ENCODE results near the gene DKC1. TPM values are rescaled to one million over a fixed set of nuclear protein-coding genes. Genes with fewer than 3 reads are reported as not detected.

The DKC1 gene
- total and polyA plus RNA-seq, 2 donors from 2014 or later: 21.7 to 35.7 TPM

DNA sequence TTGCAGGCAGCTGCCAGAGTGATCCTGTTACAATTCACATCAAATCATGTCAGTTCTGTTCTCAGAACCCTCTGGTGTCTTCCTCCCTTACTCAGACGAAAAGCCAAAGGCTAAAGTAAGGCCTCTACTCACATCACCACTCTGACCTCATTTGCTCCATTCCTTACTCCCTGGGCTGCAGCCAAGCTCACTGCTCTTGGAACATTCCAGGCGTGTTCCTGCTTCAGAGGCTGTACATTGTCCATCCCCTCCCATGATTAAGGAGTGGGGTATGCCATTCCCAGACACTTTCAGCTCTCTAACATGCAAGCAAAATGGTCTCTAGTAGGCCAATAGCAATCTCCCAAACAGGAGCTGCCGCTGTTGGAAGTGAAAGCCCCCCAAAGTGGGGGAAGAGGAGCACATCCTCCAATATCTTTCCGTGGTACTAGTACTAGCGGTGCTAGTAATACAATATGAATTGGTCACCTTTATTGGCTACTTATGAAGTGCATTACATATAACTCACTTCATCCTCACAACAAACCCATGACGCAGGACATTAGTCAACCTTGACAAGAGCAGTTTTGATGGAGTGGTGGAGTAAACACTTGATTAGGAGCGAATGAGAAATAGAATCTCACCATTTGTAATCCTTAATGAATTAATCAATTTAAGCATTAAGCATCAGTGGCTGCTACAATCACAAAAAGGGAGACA lies 26.8 kb upstream of the DKC1 start:
- H3K27ac ChIP-seq (ENCODE audit: low read depth in 2 of 2, low read length in 2 of 2): peak overlapping the region; percentile 43 to 89
- no peaks in the 10 kb centered on the region for H3K27me3 ChIP-seq (ENCODE audit: control insufficient read depth, insufficient read depth, low read length)
- intact Hi-C loops (cut with DNase I): no loop called here
- FAIRE-seq (no peak), DNase-seq (peak in 2 of 5 donors; percentile 15 to 66)
- TF ChIP-seq, protein P1, sequence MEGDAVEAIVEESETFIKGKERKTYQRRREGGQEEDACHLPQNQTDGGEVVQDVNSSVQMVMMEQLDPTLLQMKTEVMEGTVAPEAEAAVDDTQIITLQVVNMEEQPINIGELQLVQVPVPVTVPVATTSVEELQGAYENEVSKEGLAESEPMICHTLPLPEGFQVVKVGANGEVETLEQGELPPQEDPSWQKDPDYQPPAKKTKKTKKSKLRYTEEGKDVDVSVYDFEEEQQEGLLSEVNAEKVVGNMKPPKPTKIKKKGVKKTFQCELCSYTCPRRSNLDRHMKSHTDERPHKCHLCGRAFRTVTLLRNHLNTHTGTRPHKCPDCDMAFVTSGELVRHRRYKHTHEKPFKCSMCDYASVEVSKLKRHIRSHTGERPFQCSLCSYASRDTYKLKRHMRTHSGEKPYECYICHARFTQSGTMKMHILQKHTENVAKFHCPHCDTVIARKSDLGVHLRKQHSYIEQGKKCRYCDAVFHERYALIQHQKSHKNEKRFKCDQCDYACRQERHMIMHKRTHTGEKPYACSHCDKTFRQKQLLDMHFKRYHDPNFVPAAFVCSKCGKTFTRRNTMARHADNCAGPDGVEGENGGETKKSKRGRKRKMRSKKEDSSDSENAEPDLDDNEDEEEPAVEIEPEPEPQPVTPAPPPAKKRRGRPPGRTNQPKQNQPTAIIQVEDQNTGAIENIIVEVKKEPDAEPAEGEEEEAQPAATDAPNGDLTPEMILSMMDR (IDR thresholded peaks at IDR 0.05; ENCODE audit: borderline replicate concordance, extremely low read depth, insufficient read depth): no peak
- no peaks in the 10 kb centered on the region for H3K36me3 ChIP-seq (ENCODE audit: control insufficient read depth in 2 of 3, insufficient read depth in 3 of 3, low read length in 3 of 3)
- peaks cover 0 to 12% (median 10%) of the 10 kb centered on the region in 3 donors for H3K4me1 ChIP-seq (ENCODE audit: control insufficient read depth in 2 of 3, insufficient read depth in 2 of 3, low read depth in 1 of 3, low read length in 3 of 3)
- H3K9ac ChIP-seq (ENCODE audit: low read length in 3 of 3): no peak overlapping the region
- H3K4me3 ChIP-seq (ENCODE audit: low read length in 3 of 3): no peak overlapping the region
- no peaks in the 10 kb centered on the region for H3K9me3 ChIP-seq (ENCODE audit: control insufficient read depth in 2 of 3, insufficient read depth in 1 of 3, low read length in 3 of 3)

DNA sequence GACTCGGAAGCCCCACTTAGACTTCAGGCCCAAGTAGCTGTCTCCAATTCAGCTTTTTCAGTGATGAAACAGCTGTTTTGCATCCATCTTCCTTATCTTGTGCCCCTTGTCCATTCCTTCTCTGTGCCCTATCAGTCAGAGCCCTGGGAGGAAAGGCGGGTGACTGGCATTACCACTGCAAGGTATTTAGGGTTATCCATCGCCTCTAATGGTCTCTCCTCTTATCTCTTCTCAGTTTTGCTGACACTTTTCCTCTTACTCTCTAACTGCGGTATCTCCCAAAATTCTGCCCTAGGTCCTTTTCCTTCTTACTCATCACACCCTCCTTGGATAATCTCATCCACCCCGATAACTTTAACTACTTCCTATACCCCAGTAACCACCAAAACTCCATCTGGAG lies 25.5 kb upstream of the DKC1 start:
- Histone ChIP-seq H3K27ac (ENCODE audit: low read depth in 2 of 2, low read length in 2 of 2) (no peak overlapping the region), H3K4me1 (ENCODE audit: control insufficient read depth in 2 of 3, insufficient read depth in 2 of 3, low read depth in 1 of 3, low read length in 3 of 3) (peaks cover 0 to 11% (median 3%) of the 10 kb centered on the region in 3 donors), H3K36me3 (ENCODE audit: control insufficient read depth in 2 of 3, insufficient read depth in 3 of 3, low read length in 3 of 3) (no peaks in the 10 kb centered on the region), H3K9ac (ENCODE audit: low read length in 3 of 3) (no peak overlapping the region), H3K4me3 (ENCODE audit: low read length in 3 of 3) (no peak overlapping the region), H3K27me3 (ENCODE audit: control insufficient read depth, insufficient read depth, low read length) (no peaks in the 10 kb centered on the region), H3K9me3 (ENCODE audit: control insufficient read depth in 2 of 3, insufficient read depth in 1 of 3, low read length in 3 of 3) (no peaks in the 10 kb centered on the region)
- TF ChIP-seq, protein P1 (IDR thresholded peaks at IDR 0.05; ENCODE audit: borderline replicate concordance, extremely low read depth, insufficient read depth): no peak
- FAIRE-seq (no peak), DNase-seq (no peak)
- intact Hi-C loops (cut with DNase I): no loop called here

DNA sequence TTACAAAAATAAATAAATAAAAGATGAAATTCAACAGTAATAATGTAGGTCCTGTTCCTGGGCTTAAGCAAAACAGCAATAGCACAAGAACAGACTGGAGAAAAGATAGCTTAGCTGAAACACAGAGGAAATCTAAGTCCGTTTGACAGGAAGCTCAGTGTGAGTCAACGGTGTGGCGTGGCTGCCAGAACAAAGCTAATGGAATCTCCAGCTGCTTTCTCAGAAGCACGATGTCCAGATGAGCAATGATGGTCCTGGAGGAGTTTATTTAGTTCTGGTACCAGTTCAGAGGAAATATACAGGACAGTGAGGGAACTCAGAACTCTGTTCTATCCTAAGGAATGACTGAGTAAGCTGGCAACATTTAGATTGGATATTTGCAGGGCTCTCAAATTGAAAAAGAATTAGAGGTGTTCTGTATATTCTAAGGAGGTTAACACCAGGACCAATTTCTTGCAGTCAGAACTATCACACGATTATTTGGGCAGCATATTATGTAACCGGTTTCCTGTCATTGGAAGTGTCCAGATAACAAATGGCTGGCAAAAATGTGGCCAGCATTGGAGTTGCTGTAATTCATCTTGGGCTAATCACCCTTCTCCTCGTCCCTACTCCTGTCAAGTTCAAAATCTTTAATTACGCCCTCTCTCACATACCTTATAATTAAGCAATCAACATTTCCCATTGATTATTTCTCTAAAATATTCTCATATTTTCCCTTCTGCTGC lies 24.5 kb upstream of the DKC1 start:
- no peak for FAIRE-seq
- Histone ChIP-seq H3K4me3 (ENCODE audit: low read length in 3 of 3) (no peak overlapping the region), H3K9me3 (ENCODE audit: control insufficient read depth in 2 of 3, insufficient read depth in 1 of 3, low read length in 3 of 3) (no peaks in the 10 kb centered on the region), H3K27ac (ENCODE audit: low read depth in 2 of 2, low read length in 2 of 2) (peak overlapping the region in 1 of 2 donors; percentile 47), H3K4me1 (ENCODE audit: control insufficient read depth in 2 of 3, insufficient read depth in 2 of 3, low read depth in 1 of 3, low read length in 3 of 3) (peaks cover 0 to 11% (median 0%) of the 10 kb centered on the region in 3 donors), H3K36me3 (ENCODE audit: control insufficient read depth in 2 of 3, insufficient read depth in 3 of 3, low read length in 3 of 3) (no peaks in the 10 kb centered on the region), H3K27me3 (ENCODE audit: control insufficient read depth, insufficient read depth, low read length) (no peaks in the 10 kb centered on the region), H3K9ac (ENCODE audit: low read length in 3 of 3) (no peak overlapping the region)
- TF ChIP-seq, protein P1 (IDR thresholded peaks at IDR 0.05; ENCODE audit: borderline replicate concordance, extremely low read depth, insufficient read depth): no peak
- intact Hi-C loops (cut with DNase I): no loop called here
- peak in 1 of 5 donors; percentile 10 for DNase-seq

Data from kidney (tissue), 14 donors.